ENCODE measurements around the gene UVRAG.

Gene UVRAG

GRCh38 chr11:76124905-76125770 is 310.1 kb downstream of the UVRAG start:
- DNase-seq = no peak

GRCh38 chr11:76129729-76130128 is 314.7 kb downstream of the UVRAG start:
- DNase-seq = no peak

DNA sequence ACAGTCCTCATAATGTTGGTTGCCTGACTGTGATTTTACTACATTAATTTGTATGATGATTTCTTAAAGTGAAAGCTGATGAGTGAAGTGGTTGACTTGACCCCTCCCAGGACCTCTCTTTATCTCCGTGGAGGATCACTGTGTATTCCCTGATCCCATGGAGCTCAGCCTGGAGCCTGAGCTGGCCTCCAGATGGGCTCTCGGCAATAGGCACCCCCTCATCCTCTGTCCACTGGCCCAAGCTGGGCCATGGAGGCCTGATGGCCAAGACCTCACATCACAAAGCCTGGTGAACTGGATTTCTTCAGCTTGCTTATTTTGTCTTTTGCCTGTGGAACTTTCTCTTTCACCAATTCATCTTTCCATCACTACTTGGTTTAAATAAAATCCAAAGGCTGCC is 316.1 kb downstream of the UVRAG start:
- DNase-seq = no peak

DNA sequence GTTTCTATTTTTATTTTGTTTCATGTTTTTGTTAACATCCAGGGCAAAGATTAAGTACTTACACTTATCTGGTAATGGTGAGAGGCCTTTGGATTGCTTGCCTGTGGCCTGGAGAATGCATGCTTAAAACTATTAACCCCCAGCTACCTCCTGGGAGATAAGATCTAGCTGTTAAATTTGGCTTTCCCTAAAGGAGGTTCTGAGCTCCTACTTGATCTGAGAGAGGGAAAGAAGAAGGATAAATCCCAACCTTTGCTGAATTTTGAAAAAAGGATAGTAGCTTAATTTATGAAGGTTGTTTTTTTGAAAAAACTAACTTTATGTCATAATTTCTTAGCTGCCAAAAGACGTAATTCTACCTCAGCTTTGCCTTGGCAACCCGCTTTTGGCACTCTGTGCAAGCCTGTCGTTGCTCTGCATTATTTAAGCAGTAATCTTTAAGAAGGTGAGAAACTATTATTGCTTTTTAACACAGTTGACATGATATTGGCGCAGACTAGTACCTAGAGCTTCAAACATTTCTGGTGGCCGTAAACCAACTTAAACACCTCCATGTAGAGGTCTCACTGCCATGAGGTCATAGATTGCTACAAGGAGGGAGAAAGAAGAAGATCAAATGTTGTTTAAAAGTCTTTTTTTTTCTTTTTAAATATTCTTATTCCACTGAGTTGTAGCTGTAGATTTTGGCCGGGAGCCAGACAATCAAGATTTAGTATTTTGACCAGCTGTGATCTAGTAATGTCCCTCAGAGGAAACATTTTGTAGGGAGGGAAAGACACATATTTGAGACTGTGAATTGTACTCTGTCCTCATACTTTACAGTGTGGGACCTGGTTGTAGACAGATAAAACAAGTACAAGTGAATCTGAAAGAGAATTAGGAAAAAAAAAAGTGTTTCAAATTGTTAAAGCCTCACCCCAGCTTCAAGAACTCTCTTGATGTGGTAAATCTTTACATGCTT is 316.9 kb downstream of the UVRAG start:
- DNase-seq = no peak

- no peak for DNase-seq
These were observed 319.2 kb downstream of the UVRAG start for GRCh38 chr11:76134239-76134638.

GRCh38 chr11:76135491-76135890 is 320.5 kb downstream of the UVRAG start:
- no peak for DNase-seq

DNA sequence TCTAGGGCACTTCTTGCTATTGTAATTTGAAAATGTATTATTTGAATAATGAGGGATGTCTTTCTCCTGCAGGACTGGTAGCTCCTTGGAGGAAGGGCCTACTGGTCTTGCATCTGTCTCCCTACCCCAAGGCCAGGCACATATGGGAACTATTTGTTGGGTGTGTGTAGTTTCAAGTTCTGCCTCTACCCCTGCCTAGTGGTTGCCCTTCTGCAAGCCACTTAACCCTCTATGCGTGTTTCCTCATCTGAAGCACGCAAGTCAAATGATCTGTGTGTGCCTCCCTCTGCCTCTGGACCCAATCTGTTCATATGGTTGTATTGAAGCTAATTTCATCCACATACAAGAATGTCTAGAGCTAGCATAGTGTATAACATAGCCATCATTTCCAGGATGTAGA is 324.3 kb downstream of the UVRAG start:
- no peak for DNase-seq

GRCh38 chr11:76140912-76141574 is 326.0 kb downstream of the UVRAG start:
- no peak for DNase-seq

- no peak for DNase-seq
These were observed 327.0 kb downstream of the UVRAG start for GRCh38 chr11:76141901-76142588.

- DNase-seq = no peak
These were observed 328.3 kb downstream of the UVRAG start for GRCh38 chr11:76143274-76143673.

DNA sequence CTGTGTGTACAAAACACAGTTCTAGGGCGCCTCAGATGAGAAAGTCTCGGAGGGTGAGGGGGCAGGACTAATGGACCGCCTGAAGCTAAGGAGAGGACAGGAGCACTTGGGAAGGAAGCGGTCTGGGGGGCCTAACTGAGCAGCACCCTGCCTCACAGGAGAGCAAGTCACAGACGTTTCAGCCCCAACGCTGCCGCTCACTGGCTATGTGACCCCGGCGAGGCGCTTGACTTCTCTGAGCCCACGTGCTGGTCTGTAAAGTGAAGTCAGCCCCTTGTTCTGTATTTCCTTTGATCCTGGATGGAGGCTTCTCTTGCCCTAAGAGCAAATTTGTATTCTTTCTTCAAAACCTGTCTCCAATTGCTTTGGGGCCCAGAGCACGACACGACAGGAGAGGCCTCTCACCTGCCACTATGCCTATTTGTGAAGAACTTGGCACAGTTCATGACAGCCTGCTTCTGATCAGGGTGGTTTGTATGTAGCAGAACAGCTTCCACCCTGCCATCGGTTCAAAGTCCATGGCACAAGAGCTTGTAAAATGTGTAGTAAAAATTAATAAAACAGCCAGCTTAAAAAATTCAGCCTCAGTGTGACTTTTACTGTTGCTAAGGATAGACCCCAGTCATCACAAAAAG is 332.2 kb downstream of the UVRAG start:
- DNase-seq = no peak

DNA sequence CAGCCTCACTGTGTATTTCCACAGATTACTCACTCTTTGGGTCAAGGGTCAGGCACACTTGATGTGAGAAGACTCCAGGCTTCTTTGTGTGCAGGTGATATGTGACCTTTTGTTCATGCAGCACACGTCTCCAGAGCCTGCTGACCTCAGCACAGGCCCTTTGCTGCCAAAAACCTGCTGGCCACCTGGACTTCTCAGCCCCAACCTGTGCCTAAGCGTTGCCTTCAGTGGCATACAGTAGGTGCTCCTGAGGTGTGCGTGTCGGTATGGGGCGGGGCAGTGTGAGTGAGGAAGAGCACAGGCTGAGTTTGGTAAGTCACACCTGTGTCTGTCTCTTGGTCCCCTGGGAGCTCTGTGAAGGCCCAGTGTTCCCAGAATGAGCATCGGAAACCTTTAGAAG is 333.2 kb downstream of the UVRAG start:
- DNase-seq = no peak

DNA sequence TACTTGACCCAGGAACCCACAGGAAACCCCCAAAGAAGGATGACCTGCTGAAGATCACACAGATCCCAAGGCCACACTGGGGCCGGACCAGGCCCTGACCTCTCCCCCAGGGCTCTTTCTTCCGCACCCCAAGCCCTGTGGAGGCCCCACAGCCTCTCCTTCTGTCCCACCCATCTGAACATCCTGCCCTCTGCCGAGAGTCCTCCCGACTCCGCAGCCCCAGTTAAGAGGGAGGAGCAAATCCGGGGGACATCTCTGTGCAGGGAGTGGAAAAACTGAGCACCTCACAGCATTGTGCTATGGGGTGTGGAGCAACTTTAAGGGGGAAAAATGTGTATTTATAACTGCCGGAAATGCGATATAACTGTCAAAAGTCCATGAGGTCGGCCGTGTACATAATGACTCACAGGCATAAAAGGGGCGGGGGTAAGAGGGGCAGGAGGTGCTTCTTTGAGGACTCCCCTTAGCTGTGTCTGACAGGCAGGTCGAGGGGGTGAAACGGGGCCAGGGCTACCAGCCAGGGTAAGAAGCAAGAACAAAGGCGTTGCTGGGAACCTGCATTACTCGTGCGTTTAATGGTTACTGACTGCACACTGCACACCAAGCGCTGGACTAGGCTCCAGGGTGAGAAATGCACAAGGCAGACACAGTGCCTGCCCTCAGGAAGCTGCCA is 334.1 kb downstream of the UVRAG start:
- DNase-seq = no peak

DNA sequence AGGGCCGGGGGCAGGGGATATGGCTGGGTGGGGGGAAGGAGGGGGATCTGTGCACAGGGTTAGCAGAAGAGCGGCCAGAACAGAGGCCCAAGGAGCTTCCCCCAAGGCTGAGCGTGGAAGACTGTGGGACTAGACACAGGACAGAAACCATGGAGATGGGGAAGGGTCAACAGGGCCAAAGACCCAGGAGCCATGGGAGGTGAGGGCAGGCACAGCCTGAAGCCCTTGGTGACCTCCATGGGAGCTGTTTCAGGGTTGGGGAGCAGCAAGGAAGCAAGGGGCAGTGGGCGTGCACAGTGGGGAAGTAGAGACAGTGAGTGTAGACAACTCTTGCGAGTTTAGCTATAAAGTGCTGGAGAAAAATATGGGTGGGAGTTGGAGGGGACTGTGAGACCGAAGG is 334.7 kb downstream of the UVRAG start:
- no peak for DNase-seq

GRCh38 chr11:76150141-76150540 is 335.1 kb downstream of the UVRAG start:
- DNase-seq = no peak

GRCh38 chr11:76151556-76152085 is 336.6 kb downstream of the UVRAG start:
- no peak for DNase-seq

DNA sequence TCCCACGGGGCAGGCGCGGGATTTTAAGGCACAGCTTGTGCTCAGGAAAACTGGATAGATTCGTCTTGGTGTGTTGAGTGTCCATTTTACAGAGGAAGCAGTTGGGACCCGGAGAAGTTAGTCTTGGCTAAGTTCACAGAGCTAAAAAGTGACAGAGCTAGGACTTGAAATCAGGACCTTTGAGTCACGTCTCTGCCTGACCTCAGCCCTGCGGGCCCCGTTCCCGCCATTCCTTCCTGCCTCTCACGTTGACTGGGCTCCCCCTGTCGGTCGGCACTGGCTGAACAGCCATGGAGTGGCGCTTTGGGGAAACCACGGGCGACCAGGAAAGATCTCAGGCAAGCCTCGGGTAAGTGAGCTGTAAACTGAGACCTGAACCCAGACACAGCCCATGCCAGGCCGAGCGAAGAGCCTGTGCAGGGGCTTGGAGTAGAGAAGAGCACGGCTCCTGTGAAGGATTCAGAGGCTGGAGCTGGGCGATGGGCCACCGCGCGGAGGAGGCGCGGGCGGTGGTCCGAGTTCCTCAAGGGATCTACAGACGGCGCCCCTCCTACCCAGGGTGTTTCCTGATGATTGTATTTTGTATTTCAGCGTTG is 337.2 kb downstream of the UVRAG start:
- no peak for DNase-seq

DNA sequence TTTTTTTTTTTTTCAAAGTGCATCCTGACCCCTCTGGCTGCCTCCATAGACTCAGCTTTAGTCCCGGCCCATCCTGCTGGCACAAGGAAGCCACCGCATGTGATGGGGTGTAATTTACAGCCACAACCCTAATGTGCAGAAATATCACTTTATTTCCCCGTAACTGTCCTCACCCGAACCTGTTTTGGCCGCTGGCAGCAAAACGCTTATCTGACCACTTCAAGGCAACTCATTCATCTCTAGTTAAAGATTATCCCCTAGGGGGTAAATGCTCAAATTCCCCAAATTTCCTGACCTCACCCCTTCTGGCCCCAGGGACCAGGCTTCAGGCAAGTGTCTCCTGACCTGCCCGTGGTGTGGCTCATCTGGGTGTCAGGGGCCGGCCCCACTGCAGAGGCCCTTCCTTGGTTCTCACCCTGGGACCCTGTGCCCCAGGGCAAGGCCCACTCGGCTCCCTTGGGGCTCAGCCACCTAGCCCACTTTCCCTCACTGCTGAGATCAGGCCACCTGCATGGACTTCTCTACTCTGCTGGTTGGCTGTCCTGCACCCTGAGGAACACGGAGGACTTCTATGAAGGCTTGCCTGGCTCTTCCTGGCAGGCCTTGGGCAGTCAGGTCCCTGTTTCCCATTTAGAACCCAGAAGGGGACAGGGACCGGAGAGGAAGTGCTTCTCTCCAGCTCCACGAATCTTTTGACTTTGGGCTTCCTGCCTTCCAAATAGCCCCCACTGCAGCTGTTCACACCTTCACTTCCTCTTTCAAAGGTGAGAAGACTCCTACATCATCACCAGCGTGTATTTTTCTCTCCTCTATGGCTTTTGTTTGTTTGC is 337.9 kb downstream of the UVRAG start:
- DNase-seq = no peak

DNA sequence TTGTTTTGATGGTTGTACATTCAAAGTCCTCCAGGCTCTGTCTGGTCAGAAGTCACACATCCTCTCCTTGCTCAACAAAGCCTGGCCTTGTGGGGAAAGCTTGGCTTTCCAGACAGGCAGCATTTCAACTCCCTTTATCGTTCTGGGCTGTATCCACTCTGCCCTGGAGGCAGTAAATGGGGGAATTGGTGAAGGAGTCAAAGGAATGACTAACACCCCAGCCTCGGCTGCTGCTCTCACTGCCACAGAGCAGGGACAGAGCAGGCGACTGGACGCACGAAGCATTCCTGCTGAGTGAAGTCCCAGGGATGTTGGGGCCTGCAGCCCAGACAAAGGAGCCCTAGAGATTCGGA is 338.5 kb downstream of the UVRAG start:
- DNase-seq = no peak
